Measurements from ENCODE around the gene CNP. TPM values are rescaled to one million over a fixed set of nuclear protein-coding genes. Genes with fewer than 3 reads are reported as not detected.

The CNP gene
- total RNA-seq, 1 experiment from 2014 or later = 79.9 TPM

DNA sequence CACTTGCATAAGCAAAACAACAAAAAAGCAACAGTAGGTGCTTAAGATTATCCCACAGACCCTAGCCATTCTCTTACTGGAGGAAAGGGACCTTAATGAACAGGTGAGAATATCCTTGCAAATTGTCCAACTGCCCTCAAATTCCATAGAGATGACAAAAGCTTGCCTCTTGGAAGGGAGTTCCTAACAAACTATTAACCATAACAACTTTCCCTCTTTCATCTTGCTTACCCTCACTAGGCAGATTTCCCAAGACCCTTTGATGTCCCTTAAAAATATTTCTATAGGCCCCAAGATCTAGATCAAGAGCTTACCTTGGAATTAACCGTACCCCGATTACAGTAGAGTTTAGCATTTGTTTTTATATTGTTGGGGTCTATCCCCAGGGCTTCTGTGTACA, 21.8 kb downstream of the CNP start:
- CTCF ChIA-PET = no interaction called here
- Histone ChIP-seq H3K27ac (ENCODE audit: low read length) (no peak overlapping the region), H3K9me3 (ENCODE audit: control insufficient read depth, insufficient read depth, low read depth, low read length) (no peaks in the 10 kb centered on the region), H3K4me3 (ENCODE audit: low read depth in 2 of 2, low read length in 2 of 2) (no peak overlapping the region), H3K27me3 (ENCODE audit: control insufficient read depth, insufficient read depth, low read length) (no peaks in the 10 kb centered on the region), H3K36me3 (ENCODE audit: control insufficient read depth, insufficient read depth, low read length) (peaks cover 9% of the 10 kb centered on the region), H3K4me1 (ENCODE audit: control insufficient read depth, insufficient read depth, low read length) (no peaks in the 10 kb centered on the region)
- in situ Hi-C loops (cut with HindIII; ENCODE audit: low pct_unique_long_range_greater_than_20kb, low sequenced_read_pairs) (no loop called here), intact Hi-C loops (cut with micrococcal nuclease; ENCODE audit: unreplicated experiment) (no loop called here)
- ATAC-seq (no peak), DNase-seq (ENCODE audit: low read depth, low spot score) (no peak)
- POLR2A ChIA-PET = no interaction called here
- TF ChIP-seq SIN3A (IDR thresholded peaks at IDR 0.05; ENCODE audit: borderline replicate concordance, insufficient read depth, low read depth, low read length) (no peak), POLR2AphosphoS5 (IDR thresholded peaks at IDR 0.05; ENCODE audit: low read depth, low read length) (no peak), TCF7L2 (IDR thresholded peaks at IDR 0.05; ENCODE audit: low read depth, low read length) (no peak)
- TF ChIP-seq, protein P1, sequence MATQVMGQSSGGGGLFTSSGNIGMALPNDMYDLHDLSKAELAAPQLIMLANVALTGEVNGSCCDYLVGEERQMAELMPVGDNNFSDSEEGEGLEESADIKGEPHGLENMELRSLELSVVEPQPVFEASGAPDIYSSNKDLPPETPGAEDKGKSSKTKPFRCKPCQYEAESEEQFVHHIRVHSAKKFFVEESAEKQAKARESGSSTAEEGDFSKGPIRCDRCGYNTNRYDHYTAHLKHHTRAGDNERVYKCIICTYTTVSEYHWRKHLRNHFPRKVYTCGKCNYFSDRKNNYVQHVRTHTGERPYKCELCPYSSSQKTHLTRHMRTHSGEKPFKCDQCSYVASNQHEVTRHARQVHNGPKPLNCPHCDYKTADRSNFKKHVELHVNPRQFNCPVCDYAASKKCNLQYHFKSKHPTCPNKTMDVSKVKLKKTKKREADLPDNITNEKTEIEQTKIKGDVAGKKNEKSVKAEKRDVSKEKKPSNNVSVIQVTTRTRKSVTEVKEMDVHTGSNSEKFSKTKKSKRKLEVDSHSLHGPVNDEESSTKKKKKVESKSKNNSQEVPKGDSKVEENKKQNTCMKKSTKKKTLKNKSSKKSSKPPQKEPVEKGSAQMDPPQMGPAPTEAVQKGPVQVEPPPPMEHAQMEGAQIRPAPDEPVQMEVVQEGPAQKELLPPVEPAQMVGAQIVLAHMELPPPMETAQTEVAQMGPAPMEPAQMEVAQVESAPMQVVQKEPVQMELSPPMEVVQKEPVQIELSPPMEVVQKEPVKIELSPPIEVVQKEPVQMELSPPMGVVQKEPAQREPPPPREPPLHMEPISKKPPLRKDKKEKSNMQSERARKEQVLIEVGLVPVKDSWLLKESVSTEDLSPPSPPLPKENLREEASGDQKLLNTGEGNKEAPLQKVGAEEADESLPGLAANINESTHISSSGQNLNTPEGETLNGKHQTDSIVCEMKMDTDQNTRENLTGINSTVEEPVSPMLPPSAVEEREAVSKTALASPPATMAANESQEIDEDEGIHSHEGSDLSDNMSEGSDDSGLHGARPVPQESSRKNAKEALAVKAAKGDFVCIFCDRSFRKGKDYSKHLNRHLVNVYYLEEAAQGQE (IDR thresholded peaks at IDR 0.05; ENCODE audit: insufficient read depth in 1 of 2, low read depth in 2 of 2, low read length in 1 of 2) = no peak
- TF ChIP-seq, protein P2, sequence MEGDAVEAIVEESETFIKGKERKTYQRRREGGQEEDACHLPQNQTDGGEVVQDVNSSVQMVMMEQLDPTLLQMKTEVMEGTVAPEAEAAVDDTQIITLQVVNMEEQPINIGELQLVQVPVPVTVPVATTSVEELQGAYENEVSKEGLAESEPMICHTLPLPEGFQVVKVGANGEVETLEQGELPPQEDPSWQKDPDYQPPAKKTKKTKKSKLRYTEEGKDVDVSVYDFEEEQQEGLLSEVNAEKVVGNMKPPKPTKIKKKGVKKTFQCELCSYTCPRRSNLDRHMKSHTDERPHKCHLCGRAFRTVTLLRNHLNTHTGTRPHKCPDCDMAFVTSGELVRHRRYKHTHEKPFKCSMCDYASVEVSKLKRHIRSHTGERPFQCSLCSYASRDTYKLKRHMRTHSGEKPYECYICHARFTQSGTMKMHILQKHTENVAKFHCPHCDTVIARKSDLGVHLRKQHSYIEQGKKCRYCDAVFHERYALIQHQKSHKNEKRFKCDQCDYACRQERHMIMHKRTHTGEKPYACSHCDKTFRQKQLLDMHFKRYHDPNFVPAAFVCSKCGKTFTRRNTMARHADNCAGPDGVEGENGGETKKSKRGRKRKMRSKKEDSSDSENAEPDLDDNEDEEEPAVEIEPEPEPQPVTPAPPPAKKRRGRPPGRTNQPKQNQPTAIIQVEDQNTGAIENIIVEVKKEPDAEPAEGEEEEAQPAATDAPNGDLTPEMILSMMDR (IDR thresholded peaks at IDR 0.05) = no peak
- BruUV-seq (replicated peaks) = no TSS peak

GRCh38 chr17:41989702-41990419, 23.3 kb downstream of the CNP start:
- no peaks in the 10 kb centered on the region for H3K9me3 ChIP-seq (ENCODE audit: control insufficient read depth, insufficient read depth, low read depth, low read length)
- no peak overlapping the region for H3K27ac ChIP-seq (ENCODE audit: low read length)
- no peaks in the 10 kb centered on the region for H3K4me1 ChIP-seq (ENCODE audit: control insufficient read depth, insufficient read depth, low read length)
- ChIA-PET CTCF (no interaction called here), POLR2A (no interaction called here)
- intact Hi-C loops (cut with micrococcal nuclease; ENCODE audit: unreplicated experiment) (no loop called here), in situ Hi-C loops (cut with HindIII; ENCODE audit: low pct_unique_long_range_greater_than_20kb, low sequenced_read_pairs) (no loop called here)
- BruUV-seq (replicated peaks) = no TSS peak
- ATAC-seq (no peak), DNase-seq (ENCODE audit: low read depth, low spot score) (no peak)
- H3K36me3 ChIP-seq (ENCODE audit: control insufficient read depth, insufficient read depth, low read length) = peaks cover 9% of the 10 kb centered on the region
- TF ChIP-seq, protein P2 (IDR thresholded peaks at IDR 0.05) = no peak
- TF ChIP-seq POLR2AphosphoS5 (IDR thresholded peaks at IDR 0.05; ENCODE audit: low read depth, low read length) (no peak), SIN3A (IDR thresholded peaks at IDR 0.05; ENCODE audit: borderline replicate concordance, insufficient read depth, low read depth, low read length) (no peak), TCF7L2 (IDR thresholded peaks at IDR 0.05; ENCODE audit: low read depth, low read length) (no peak)
- TF ChIP-seq, protein P1 (IDR thresholded peaks at IDR 0.05; ENCODE audit: insufficient read depth in 1 of 2, low read depth in 2 of 2, low read length in 1 of 2) = no peak
- no peak overlapping the region for H3K4me3 ChIP-seq (ENCODE audit: low read depth in 2 of 2, low read length in 2 of 2)
- H3K27me3 ChIP-seq (ENCODE audit: control insufficient read depth, insufficient read depth, low read length) = no peaks in the 10 kb centered on the region

Measured in Panc1 (cell line).